RPMI7951 (cell line): Measurements from ENCODE around the gene SPINK1. TPM values are rescaled to one million over a fixed set of nuclear protein-coding genes. Genes with fewer than 3 reads are reported as not detected.
"Not testable (repeated sequence)": the region's sequence is repeated elsewhere in the genome, so short reads cannot be mapped to it uniquely, and the experiment has no call there.

ENCODE experiments used
- DNase-seq: peaks from one replicate; pipeline ENCODE4 v3.0.0-alpha.2; 2012; ENCODE audit warnings: low read depth
- total RNA-seq: library from RNA; depleted of rRNA; stranded (reverse); fragments of >200 nt; shearing (Covaris generic); gene quantifications from 2 replicates; pipeline ENCODE4 v1.2.3, GENCODE V29; 2014; rRNA removed

The SPINK1 gene
- not detected in 2 replicates for total RNA-seq

GRCh38 chr5:147831465-147831864 is at the start of gene SPINK1:
SPINK1 (minus strand) TSS chr5:147831671; CDS start chr5:147831577, 94 bp downstream.
- no peak for DNase-seq

GRCh38 chr5:147880487-147880886 is 49.0 kb upstream of the SPINK1 start:
- DNase-seq = no peak

GRCh38 chr5:147879784-147880183 is 48.3 kb upstream of the SPINK1 start:
- DNase-seq = no peak

- no peak for DNase-seq
Measured at GRCh38 chr5:147878066-147878759, 46.7 kb upstream of the SPINK1 start, which contains the start of gene SCGB3A2. SCGB3A2 (plus strand) TSS chr5:147878711; CDS start chr5:147878804, 93 bp downstream.

GRCh38 chr5:147876626-147877025 is 45.2 kb upstream of the SPINK1 start:
- DNase-seq = no peak

GRCh38 chr5:147876141-147876540 is 44.7 kb upstream of the SPINK1 start:
- no peak for DNase-seq

- DNase-seq = no peak
Measured at GRCh38 chr5:147874910-147875367, 43.5 kb upstream of the SPINK1 start.

- DNase-seq = not testable (repeated sequence)
Measured at GRCh38 chr5:147874118-147874875, 42.8 kb upstream of the SPINK1 start.

GRCh38 chr5:147872744-147873435 is 41.4 kb upstream of the SPINK1 start:
- not testable (repeated sequence) for DNase-seq

GRCh38 chr5:147871980-147872549 is 40.6 kb upstream of the SPINK1 start:
- not testable (repeated sequence) for DNase-seq

GRCh38 chr5:147869892-147870291 is 38.4 kb upstream of the SPINK1 start:
- not testable (repeated sequence) for DNase-seq

GRCh38 chr5:147869112-147869511 is 37.6 kb upstream of the SPINK1 start:
- DNase-seq = no peak

- DNase-seq = no peak
Measured at GRCh38 chr5:147863454-147864158, 32.1 kb upstream of the SPINK1 start.

GRCh38 chr5:147860641-147861025 is 29.2 kb upstream of the SPINK1 start:
- no peak for DNase-seq

GRCh38 chr5:147859962-147860640 is 28.6 kb upstream of the SPINK1 start:
- no peak for DNase-seq

GRCh38 chr5:147858565-147858964 is 27.1 kb upstream of the SPINK1 start:
- no peak for DNase-seq

- peak; percentile 43 for DNase-seq
Measured at GRCh38 chr5:147857302-147858129, 26.0 kb upstream of the SPINK1 start.

GRCh38 chr5:147856801-147857200 is 25.3 kb upstream of the SPINK1 start:
- DNase-seq = no peak

- no peak for DNase-seq
Measured at GRCh38 chr5:147855774-147856069, 24.3 kb upstream of the SPINK1 start.
